Measurements from ENCODE around the gene UPK2. TPM values are rescaled to one million over a fixed set of nuclear protein-coding genes. Genes with fewer than 3 reads are reported as not detected.
A peak's percentile ranks its signal among the peaks of the same experiment; 100 is the strongest.

UPK2 gene
- total RNA-seq, 1 donor from 2014 or later: not detected

- no peak for TF ChIP-seq CTCF (conservative IDR thresholded peaks at IDR 0.05)
- H3K4me3 Mint-ChIP-seq: peak overlapping the region; percentile 99
- no peak for DNase-seq (ENCODE audit: low read depth, low spot score)
These were observed 31.2 kb upstream of the UPK2 start for GRCh38 chr11:118924591-118925585.

GRCh38 chr11:118927554-118928100 is 28.5 kb upstream of the UPK2 start:
- Mint-ChIP-seq H3K4me1 (peaks cover 63% of the 10 kb centered on the region), H3K4me3 (peak overlapping the region; percentile 99), H3K27ac (ENCODE audit: unreplicated experiment) (no peak overlapping the region), H3K36me3 (ENCODE audit: low read depth) (no peaks in the 10 kb centered on the region), H3K27me3 (ENCODE audit: low read depth) (peaks cover 13% of the 10 kb centered on the region), H3K9me3 (no peaks in the 10 kb centered on the region)
- no peak for TF ChIP-seq CTCF (conservative IDR thresholded peaks at IDR 0.05)
- DNase-seq (ENCODE audit: low read depth, low spot score): no peak

More at GRCh38 chr11:118924591-118925585, 31.2 kb upstream of the UPK2 start:
- Mint-ChIP-seq H3K27me3 (ENCODE audit: low read depth) (no peaks in the 10 kb centered on the region), H3K27ac (ENCODE audit: unreplicated experiment) (peak overlapping the region; percentile 50), H3K4me1 (peaks cover 61% of the 10 kb centered on the region), H3K9me3 (no peaks in the 10 kb centered on the region), H3K36me3 (ENCODE audit: low read depth) (no peaks in the 10 kb centered on the region)

- DNase-seq (ENCODE audit: low read depth, low spot score): peak; percentile 99
- H3K4me3 Mint-ChIP-seq: peak overlapping the region; percentile 99
- TF ChIP-seq CTCF (conservative IDR thresholded peaks at IDR 0.05): peak; percentile 89
- H3K36me3 Mint-ChIP-seq (ENCODE audit: low read depth): no peaks in the 10 kb centered on the region
- no peaks in the 10 kb centered on the region for H3K9me3 Mint-ChIP-seq
- H3K4me1 Mint-ChIP-seq: peaks cover 62% of the 10 kb centered on the region
- H3K27ac Mint-ChIP-seq (ENCODE audit: unreplicated experiment): peak overlapping the region; percentile 89
- H3K27me3 Mint-ChIP-seq (ENCODE audit: low read depth): peaks cover 13% of the 10 kb centered on the region
These were observed 27.8 kb upstream of the UPK2 start for GRCh38 chr11:118928101-118928869.

GRCh38 chr11:118928870-118929500 is 27.1 kb upstream of the UPK2 start:
- Mint-ChIP-seq H3K27me3 (ENCODE audit: low read depth) (peaks cover 13% of the 10 kb centered on the region), H3K27ac (ENCODE audit: unreplicated experiment) (peak overlapping the region; percentile 89), H3K9me3 (no peaks in the 10 kb centered on the region), H3K4me3 (peak overlapping the region; percentile 99), H3K36me3 (ENCODE audit: low read depth) (no peaks in the 10 kb centered on the region), H3K4me1 (peaks cover 55% of the 10 kb centered on the region)
- TF ChIP-seq CTCF (conservative IDR thresholded peaks at IDR 0.05): peak; percentile 38
- DNase-seq (ENCODE audit: low read depth, low spot score): no peak

All from neural crest cell (in vitro differentiated cells).